Colonic mucosa (tissue), 4 donors: Measurements from ENCODE around the gene CD320. TPM values are rescaled to one million over a fixed set of nuclear protein-coding genes. Genes with fewer than 3 reads are reported as not detected.
"Not testable (repeated sequence)": the region's sequence is repeated elsewhere in the genome, so short reads cannot be mapped to it uniquely, and the experiment has no call there.

Experiments
- DNase-seq: peaks from one replicate; pipeline ENCODE4 v3.0.0-alpha.2; 2020
- H3K27ac ChIP-seq: fragments of 200-600 bp; one replicate; pipeline ENCODE4 v1.8.0; 2021
- H3K27me3 ChIP-seq: fragments of 200-600 bp; one replicate; pipeline ENCODE4 v1.8.0; 2021
- H3K36me3 ChIP-seq: fragments of 200-600 bp; one replicate; pipeline ENCODE4 v1.8.0; 2021
- H3K4me1 ChIP-seq: fragments of 200-600 bp; one replicate; pipeline ENCODE4 v1.8.0; 2021; ENCODE audit warnings: mild to moderate bottlenecking
- H3K4me3 ChIP-seq: fragments of 200-600 bp; one replicate; pipeline ENCODE4 v1.8.0; 2021
- H3K9ac ChIP-seq, 2 donors: one replicate each; pipeline ENCODE4 v1.7.0; 2013; ENCODE audit warnings: control low read depth in 2 of 2, low read depth in 2 of 2, low read length in 2 of 2
- H3K9me3 ChIP-seq: fragments of 200-600 bp; one replicate; pipeline ENCODE4 v1.8.0; 2021
- CTCF ChIP-seq: fragments of 200-600 bp; IDR thresholded peaks from one replicate; pipeline ENCODE4 v1.8.0; 2022; ENCODE audit warnings: antibody characterized with exemption, mild to moderate bottlenecking
- intact Hi-C: fragments of 100-400 bp; cut with DNase I; formaldehyde crosslinking; loops from one replicate; pipeline ENCODE4 v1.14.1; 2022
- total RNA-seq, 2 donors: library from RNA; stranded (reverse); fragmentation: NEBNext Ultra II Directional in 1 of 2; extraction: Animal tissue kit (Norgen Biotek cat#: 25700) in 1 of 2; gene quantifications; one replicate each; pipeline ENCODE4 v1.2.1, GENCODE V29; 2021
- donor health status: healthy.
- donor health status: DM: no; HTN: no; CAD: no.
- donor health status: DM: no; HTN: no; CAD: no.

The CD320 gene
- total RNA-seq, 2 donors from 2014 or later = 34.1 to 154 TPM

GRCh38 chr19:8343483-8343844, 35.3 kb upstream of the CD320 start:
- H3K9ac ChIP-seq = peak overlapping the region in 1 of 2 donors; percentile 2
- intact Hi-C loops = no loop called here
- DNase-seq = no peak
- peaks cover 18% of the 10 kb centered on the region for H3K27me3 ChIP-seq
- H3K36me3 ChIP-seq = no peaks in the 10 kb centered on the region
- peaks cover 3% of the 10 kb centered on the region for H3K4me1 ChIP-seq
- H3K4me3 ChIP-seq = peak overlapping the region; percentile 29
- no peak overlapping the region for H3K27ac ChIP-seq
- TF ChIP-seq CTCF = no peak
- H3K9me3 ChIP-seq = no peaks in the 10 kb centered on the region

GRCh38 chr19:8342684-8343482, 34.7 kb upstream of the CD320 start, which contains the start of gene KANK3:
Gene KANK3, minus strand, starts transcription at chr19:8343262. Its CDS starts 5,434 bp downstream, at chr19:8337828.
- Histone ChIP-seq H3K27ac (no peak within 1 kb of the TSS), H3K27me3 (peaks cover 18% of the 10 kb centered on the region), H3K4me1 (peaks cover 3% of the 10 kb centered on the region), H3K36me3 (no peaks in the 10 kb centered on the region), H3K4me3 (peak within 1 kb of the TSS; percentile 29), H3K9me3 (no peaks in the 10 kb centered on the region), H3K9ac (peak within 1 kb of the TSS in 1 of 2 donors; percentile 2)
- peak; percentile 99 for DNase-seq
- no peak for TF ChIP-seq CTCF
- intact Hi-C loops = no loop called here

- intact Hi-C loops = no loop called here
- H3K27ac ChIP-seq = no peak overlapping the region
- H3K4me3 ChIP-seq = no peak overlapping the region
- TF ChIP-seq CTCF = no peak
- H3K36me3 ChIP-seq = no peaks in the 10 kb centered on the region
- H3K4me1 ChIP-seq = peaks cover 3% of the 10 kb centered on the region
- no peaks in the 10 kb centered on the region for H3K9me3 ChIP-seq
- DNase-seq = no peak
- no peak overlapping the region for H3K9ac ChIP-seq
- peaks cover 18% of the 10 kb centered on the region for H3K27me3 ChIP-seq
Observed at GRCh38 chr19:8342316-8342683, 34.1 kb upstream of the CD320 start.

- not testable (repeated sequence) for H3K4me3 ChIP-seq
Observed at GRCh38 chr19:8341504-8341903, 33.3 kb upstream of the CD320 start.

GRCh38 chr19:8340341-8341096, 32.4 kb upstream of the CD320 start:
- H3K9me3 ChIP-seq = no peaks in the 10 kb centered on the region
- H3K27ac ChIP-seq = no peak overlapping the region
- intact Hi-C loops = no loop called here
- H3K36me3 ChIP-seq = no peaks in the 10 kb centered on the region
- no peak for TF ChIP-seq CTCF
- H3K27me3 ChIP-seq = peaks cover 26% of the 10 kb centered on the region
- DNase-seq = no peak
- no peak overlapping the region for H3K9ac ChIP-seq
- H3K4me3 ChIP-seq = no peak overlapping the region
- H3K4me1 ChIP-seq = peaks cover 3% of the 10 kb centered on the region

More at GRCh38 chr19:8341504-8341903, 33.3 kb upstream of the CD320 start:
- intact Hi-C loops, H3K4me1 ChIP-seq, H3K9me3 ChIP-seq, H3K36me3 ChIP-seq, DNase-seq, H3K27ac ChIP-seq, H3K9ac ChIP-seq: not testable (repeated sequence)
- H3K27me3 ChIP-seq = peaks cover 18% of the 10 kb centered on the region
